GM12801 (cell line): ENCODE measurements around the gene THSD7A.

Experiments
- CTCF ChIP-seq: IDR thresholded peaks from one replicate; pipeline ENCODE4 v1.5.1; 2011; ENCODE audit warnings: control low read depth; ENCODE audit not compliant: insufficient read length; ENCODE audit errors: extremely low read depth

The THSD7A gene

GRCh38 chr7:11638011-11638774, 193.8 kb downstream of the THSD7A start:
- TF ChIP-seq CTCF, result no peak

GRCh38 chr7:11636274-11636673, 195.7 kb downstream of the THSD7A start:
- TF ChIP-seq CTCF, result no peak

GRCh38 chr7:11633310-11633709, 198.7 kb downstream of the THSD7A start:
- TF ChIP-seq CTCF, result no peak

- TF ChIP-seq CTCF, result no peak
These were observed 201.6 kb downstream of the THSD7A start for GRCh38 chr7:11630355-11630754.

GRCh38 chr7:11625669-11626068, 206.3 kb downstream of the THSD7A start:
- TF ChIP-seq CTCF, result no peak

- TF ChIP-seq CTCF, result no peak
These were observed 208.8 kb downstream of the THSD7A start for GRCh38 chr7:11623093-11623678.

- TF ChIP-seq CTCF, result no peak
These were observed 211.4 kb downstream of the THSD7A start for GRCh38 chr7:11620406-11621253.
